Common myeloid progenitor, CD34-positive (primary cell): ENCODE data around the gene SUGCT.

Source experiments
- CTCF ChIA-PET: fragments of 350-600 bp; sonication (Branson Sonifier 250); formaldehyde crosslinking; loops from one replicate; lab custom pipeline; 2021; ENCODE audit warnings: antibody characterized with exemption; lab: Charles Lee
- POLR2A ChIA-PET: fragments of 350-600 bp; sonication (Branson Sonifier 250); formaldehyde crosslinking; loops from one replicate; lab custom pipeline; 2021; ENCODE audit warnings: antibody characterized with exemption; lab: Charles Lee
- DNase-seq, 3 donors: peaks; one replicate each; pipeline versions ENCODE4 v3.0.0 to v3.0.0-alpha.2; 2013
- H3K27ac ChIP-seq, 2 experiments: 1 replicate in 1 of 2; 2 replicates in 1 of 2; pipeline ENCODE4 v1.7.0; 2013; ENCODE audit warnings: inconsistent platforms in 2 of 2, low read length in 2 of 2, mild to moderate bottlenecking in 2 of 2, low read depth in 1 of 2, moderate library complexity in 1 of 2; ENCODE audit not compliant: severe bottlenecking in 2 of 2, insufficient read depth in 1 of 2, poor library complexity in 1 of 2
- H3K27me3 ChIP-seq, 5 experiments: replicated peaks in 2 of 5; 1 replicate in 3 of 5; 2 replicates in 2 of 5; pipeline versions ENCODE4 v1.6.1 to v1.7.0; 2013; ENCODE audit warnings: low read length in 4 of 5, mild to moderate bottlenecking in 2 of 5, moderate library complexity in 2 of 5, inconsistent platforms in 1 of 5; ENCODE audit not compliant: insufficient read depth in 5 of 5, control insufficient read depth in 4 of 5
- H3K36me3 ChIP-seq, 4 experiments: 1 replicate in 2 of 4; 2 replicates in 2 of 4; pipeline versions ENCODE4 v1.6.1 to v1.7.0; 2013; ENCODE audit warnings: low read length in 3 of 4, control low read depth in 1 of 4, mild to moderate bottlenecking in 1 of 4; ENCODE audit not compliant: control insufficient read depth in 4 of 4, insufficient read depth in 4 of 4
- H3K4me1 ChIP-seq, 4 experiments: 1 replicate in 3 of 4; 2 replicates in 1 of 4; pipeline versions ENCODE4 v1.6.1 to v1.7.1; 2013; ENCODE audit warnings: low read length in 3 of 4, mild to moderate bottlenecking in 3 of 4, control low read depth in 1 of 4, inconsistent platforms in 1 of 4, moderate library complexity in 1 of 4; ENCODE audit not compliant: control insufficient read depth in 4 of 4, insufficient read depth in 4 of 4; ENCODE audit errors: control extremely low read depth in 1 of 4
- H3K4me3 ChIP-seq, 7 experiments: 1 replicate in 4 of 7; 2 replicates in 3 of 7; pipeline versions ENCODE4 v1.5.1 to v1.7.0; 2013; ENCODE audit warnings: mild to moderate bottlenecking in 7 of 7, low read length in 6 of 7, moderate library complexity in 6 of 7, inconsistent platforms in 2 of 7, low read depth in 2 of 7, control low read depth in 1 of 7; ENCODE audit not compliant: insufficient read depth in 4 of 7, control insufficient read depth in 1 of 7; ENCODE audit errors: extremely low read depth in 1 of 7
- H3K9me3 ChIP-seq, 5 experiments: 1 replicate in 4 of 5; 2 replicates in 1 of 5; pipeline versions ENCODE4 v1.6.1 to v1.7.1; 2013; ENCODE audit warnings: low read length in 4 of 5, mild to moderate bottlenecking in 2 of 5, inconsistent platforms in 1 of 5, low read depth in 1 of 5, moderate library complexity in 1 of 5; ENCODE audit not compliant: control insufficient read depth in 4 of 5, insufficient read depth in 2 of 5; ENCODE audit errors: control extremely low read depth in 1 of 5
- WGBS: methylation state at CpG from one replicate; pipeline ENCODE4 v1.1.5; 2013; ENCODE audit not compliant: insufficient coverage; 5-methylcytosine and 5-hydroxymethylcytosine counted together

Gene SUGCT

GRCh38 chr7:40674316-40674715 lies 539.5 kb downstream of the SUGCT start:
- POLR2A ChIA-PET = no interaction called here
- no peaks in the 10 kb centered on the region for H3K36me3 ChIP-seq
- H3K9me3 ChIP-seq = no peaks in the 10 kb centered on the region
- no peak overlapping the region for H3K27ac ChIP-seq
- no peak for DNase-seq
- no peaks in the 10 kb centered on the region for H3K27me3 ChIP-seq
- no peak overlapping the region for H3K4me3 ChIP-seq
- no CpG with 5 or more reads among the region's 3 CpGs for WGBS
- CTCF ChIA-PET = no interaction called here
- peaks cover 0 to 10% (median 2%) of the 10 kb centered on the region in 4 experiments for H3K4me1 ChIP-seq

DNA sequence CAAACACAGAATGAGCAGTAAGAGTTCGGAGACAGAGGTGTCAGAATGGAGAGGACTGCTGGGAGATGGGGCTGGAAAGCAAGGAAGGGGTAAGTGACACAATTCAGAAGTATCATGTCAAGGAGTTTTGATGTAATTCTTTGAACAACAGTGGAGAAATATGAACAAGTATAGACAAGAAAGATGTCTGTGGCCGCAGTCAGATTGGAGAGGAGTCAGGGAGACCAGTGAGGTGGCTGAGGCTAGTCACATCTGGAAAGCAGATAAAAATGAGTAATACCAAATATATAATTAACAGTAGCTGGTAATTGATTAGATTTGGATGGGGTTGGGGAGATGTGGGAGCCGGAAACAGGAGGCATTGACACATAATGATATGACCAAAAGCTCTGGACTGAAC lies 540.9 kb downstream of the SUGCT start:
- CTCF ChIA-PET = no interaction called here
- DNase-seq = no peak
- WGBS = 83% methylated on average over 1 of the region's 3 CpGs
- POLR2A ChIA-PET = no interaction called here
- Histone ChIP-seq H3K36me3 (no peaks in the 10 kb centered on the region), H3K4me1 (peaks cover 0 to 10% (median 2%) of the 10 kb centered on the region in 4 experiments), H3K27ac (no peak overlapping the region), H3K9me3 (no peaks in the 10 kb centered on the region), H3K27me3 (no peaks in the 10 kb centered on the region), H3K4me3 (no peak overlapping the region)

DNA sequence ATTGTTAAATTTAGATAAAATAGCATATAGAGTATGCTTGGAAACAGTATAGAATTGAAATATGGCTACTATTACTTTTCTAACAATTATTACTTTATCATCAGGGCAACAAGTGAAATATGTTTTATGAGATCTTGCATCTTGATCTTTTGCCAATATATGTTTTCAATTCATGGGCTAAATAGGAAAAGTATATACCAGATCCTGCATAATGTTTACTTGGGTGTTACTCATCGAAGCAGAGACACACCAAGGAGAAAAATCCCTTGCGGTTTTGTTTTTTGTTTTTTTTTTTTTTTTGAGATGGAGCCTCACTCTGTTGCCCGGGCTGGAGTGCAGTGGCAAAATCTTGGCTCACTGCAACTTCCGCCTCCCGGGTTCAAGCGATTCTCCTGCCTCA lies 541.4 kb downstream of the SUGCT start:
- no peak for DNase-seq
- no peak overlapping the region for H3K27ac ChIP-seq
- peaks cover 0 to 10% (median 2%) of the 10 kb centered on the region in 4 experiments for H3K4me1 ChIP-seq
- no peaks in the 10 kb centered on the region for H3K36me3 ChIP-seq
- 95% methylated on average over 4 of the region's 6 CpGs for WGBS
- POLR2A ChIA-PET = no interaction called here
- CTCF ChIA-PET = no interaction called here
- no peak overlapping the region for H3K4me3 ChIP-seq
- no peaks in the 10 kb centered on the region for H3K27me3 ChIP-seq
- no peaks in the 10 kb centered on the region for H3K9me3 ChIP-seq

DNA sequence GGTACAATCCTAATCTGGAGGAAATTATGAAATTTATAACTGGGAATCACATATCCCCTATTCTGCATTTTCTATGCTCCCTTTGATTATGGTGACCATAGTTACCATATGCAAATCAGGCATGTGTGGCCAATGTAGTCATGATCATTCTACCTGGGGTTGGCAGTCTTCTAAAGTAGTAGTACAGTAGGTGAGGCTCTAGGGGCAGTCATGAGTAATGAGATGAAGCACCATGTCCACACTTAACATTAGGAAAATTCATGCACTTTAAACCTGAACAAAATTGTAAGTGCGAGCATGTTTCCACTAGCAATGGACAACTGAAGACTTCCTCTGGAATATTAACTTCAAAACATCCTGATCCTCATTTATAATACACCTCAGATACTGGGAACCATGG lies 545.9 kb downstream of the SUGCT start:
- peak; percentile 14 to 31 (median 19) for DNase-seq
- no peak overlapping the region for H3K27ac ChIP-seq
- ChIA-PET CTCF (no interaction called here), POLR2A (no interaction called here)
- H3K36me3 ChIP-seq = no peaks in the 10 kb centered on the region
- peaks cover 0 to 13% (median 0%) of the 10 kb centered on the region in 4 experiments for H3K4me1 ChIP-seq
- H3K9me3 ChIP-seq = peaks cover 0 to 3% (median 0%) of the 10 kb centered on the region in 5 experiments
- H3K4me3 ChIP-seq = no peak overlapping the region
- 100% methylated on average over 1 of the region's 1 CpG for WGBS
- H3K27me3 ChIP-seq = no peaks in the 10 kb centered on the region

- CTCF ChIA-PET = no interaction called here
- no peak for DNase-seq
- Histone ChIP-seq H3K27me3 (no peaks in the 10 kb centered on the region), H3K27ac (no peak overlapping the region), H3K4me3 (no peak overlapping the region), H3K4me1 (peaks cover 0 to 13% (median 0%) of the 10 kb centered on the region in 4 experiments), H3K9me3 (peaks cover 0 to 3% (median 0%) of the 10 kb centered on the region in 5 experiments), H3K36me3 (no peaks in the 10 kb centered on the region)
- POLR2A ChIA-PET = no interaction called here
These were observed 547.9 kb downstream of the SUGCT start for GRCh38 chr7:40682696-40683095.

- H3K27me3 ChIP-seq = no peaks in the 10 kb centered on the region
- H3K4me3 ChIP-seq = no peak overlapping the region
- CTCF ChIA-PET = interaction anchor here (1.1 kb wide), 1 partner anchor 16 kb away, joined by 3 read pairs; no protein-coding TSS in a partner anchor
- H3K36me3 ChIP-seq = no peaks in the 10 kb centered on the region
- WGBS = 91% methylated on average over 6 of the region's 6 CpGs
- no peak overlapping the region for H3K27ac ChIP-seq
- no peak for DNase-seq
- H3K9me3 ChIP-seq = no peaks in the 10 kb centered on the region
- H3K4me1 ChIP-seq = no peaks in the 10 kb centered on the region
- POLR2A ChIA-PET = no interaction called here
These were observed 559.4 kb downstream of the SUGCT start for GRCh38 chr7:40694026-40694809.

DNA sequence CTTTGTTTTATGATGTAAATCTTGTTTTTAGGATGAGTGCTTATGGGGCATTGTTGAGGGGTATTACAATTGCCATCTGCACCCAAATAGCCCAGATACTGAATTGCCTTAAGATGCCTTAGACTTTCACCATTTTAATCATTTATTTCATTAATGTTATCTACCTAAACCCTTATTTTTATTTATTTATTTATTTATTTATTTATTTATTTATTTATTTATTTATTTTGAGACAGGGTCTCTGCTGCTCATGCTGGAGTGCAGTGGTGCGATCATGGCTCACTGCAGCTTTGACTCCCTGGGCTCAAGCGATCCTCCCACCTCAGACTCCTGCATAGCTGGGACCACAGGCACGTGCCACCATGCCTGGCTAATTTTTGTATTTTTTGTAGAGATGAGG lies 560.2 kb downstream of the SUGCT start:
- CTCF ChIA-PET = interaction anchor here (1.1 kb wide), 1 partner anchor 17 kb away, joined by 3 read pairs; no protein-coding TSS in a partner anchor

More for the DNA sequence above, 560.2 kb downstream of the SUGCT start:
- no peaks in the 10 kb centered on the region for H3K27me3 ChIP-seq
- H3K36me3 ChIP-seq = no peaks in the 10 kb centered on the region
- no CpG with 5 or more reads among the region's 3 CpGs for WGBS
- DNase-seq = no peak
- H3K4me3 ChIP-seq = no peak overlapping the region
- no peaks in the 10 kb centered on the region for H3K9me3 ChIP-seq
- H3K27ac ChIP-seq = no peak overlapping the region
- H3K4me1 ChIP-seq = no peaks in the 10 kb centered on the region
- POLR2A ChIA-PET = no interaction called here
